DOHH2 (cell line): ENCODE results near the gene ACE2.

Experiments
- H3F3A ChIP-seq: fragments of 200-600 bp; sonication (generic), shearing (Covaris generic); 2 replicates; pipeline ENCODE4 v1.6.0; 2016; ENCODE audit warnings: antibody characterized with exemption, mild to moderate bottlenecking; ENCODE audit not compliant: control insufficient read depth, insufficient read depth
- H3K27ac ChIP-seq: fragments of 200-600 bp; sonication (generic); 2 replicates; pipeline ENCODE4 v1.5.1; 2014; ENCODE audit warnings: low read depth, mild to moderate bottlenecking, low read length, moderate library complexity
- H3K27me3 ChIP-seq: fragments of 200-600 bp; sonication (generic); 2 replicates; pipeline ENCODE4 v1.6.1; 2014; ENCODE audit warnings: mild to moderate bottlenecking, low read length, mixed read lengths; ENCODE audit not compliant: control insufficient read depth
- H3K36me3 ChIP-seq: fragments of 200-600 bp; sonication (generic); 2 replicates; pipeline ENCODE4 v1.6.1; 2014; ENCODE audit warnings: mild to moderate bottlenecking, low read length, moderate library complexity, mixed read lengths; ENCODE audit not compliant: control insufficient read depth
- H3K4me1 ChIP-seq: fragments of 200-600 bp; sonication (generic); 2 replicates; pipeline ENCODE4 v1.6.1; 2014; ENCODE audit warnings: mild to moderate bottlenecking, low read length, mixed read lengths; ENCODE audit not compliant: control insufficient read depth
- H3K4me2 ChIP-seq: fragments of 200-600 bp; sonication (generic); 2 replicates; pipeline ENCODE4 v1.6.0; 2014; ENCODE audit warnings: mild to moderate bottlenecking, low read length, moderate library complexity
- H3K4me3 ChIP-seq: fragments of 200-600 bp; sonication (generic); 2 replicates; pipeline ENCODE4 v1.5.1; 2014; ENCODE audit warnings: mild to moderate bottlenecking, low read length, mixed read lengths
- H3K79me2 ChIP-seq: fragments of 200-600 bp; sonication (generic); 2 replicates; pipeline ENCODE4 v1.6.1; 2014; ENCODE audit warnings: mild to moderate bottlenecking, low read length, mixed read lengths; ENCODE audit not compliant: control insufficient read depth
- H3K9me2 ChIP-seq: fragments of 200-600 bp; sonication (generic); replicated peaks from 2 replicates; pipeline ENCODE4 v1.6.1; 2014; ENCODE audit warnings: mild to moderate bottlenecking, low read length, mixed read lengths; ENCODE audit not compliant: control insufficient read depth
- H3K9me3 ChIP-seq: fragments of 200-600 bp; sonication (generic); 2 replicates; pipeline ENCODE4 v1.6.1; 2014; ENCODE audit warnings: antibody characterized with exemption, low read length, mixed read lengths; ENCODE audit not compliant: control insufficient read depth, insufficient read depth
- H4K20me1 ChIP-seq: fragments of 200-600 bp; sonication (generic); 2 replicates; pipeline ENCODE4 v1.6.0; 2014; ENCODE audit warnings: low read depth, mild to moderate bottlenecking, antibody characterized with exemption, low read length, moderate library complexity; ENCODE audit not compliant: control insufficient read depth, insufficient read depth
- CTCF ChIP-seq: fragments of 200-600 bp; sonication (generic); IDR thresholded peaks from one replicate; pipeline ENCODE4 v1.5.1; 2014; ENCODE audit warnings: antibody characterized with exemption, mild to moderate bottlenecking, low read depth, low read length; ENCODE audit not compliant: poor library complexity, severe bottlenecking
- EZH2phosphoT487 ChIP-seq: fragments of 200-600 bp; sonication (generic); IDR thresholded peaks from 2 replicates; pipeline ENCODE4 v1.6.1; 2017; ENCODE audit warnings: borderline replicate concordance, mild to moderate bottlenecking, antibody characterized with exemption, low read length, moderate library complexity, mixed read lengths

Gene ACE2

GRCh38 chrX:15617111-15617510 is 16.4 kb upstream of the ACE2 start:
- Histone ChIP-seq H3K79me2 (no peaks in the 10 kb centered on the region), H3K27me3 (no peaks in the 10 kb centered on the region), H3K9me3 (no peaks in the 10 kb centered on the region), H4K20me1 (no peaks in the 10 kb centered on the region), H3K4me1 (no peaks in the 10 kb centered on the region), H3K9me2 (no peaks in the 10 kb centered on the region), H3F3A (no peaks in the 10 kb centered on the region), H3K27ac (no peak overlapping the region), H3K4me3 (no peak overlapping the region), H3K36me3 (no peaks in the 10 kb centered on the region), H3K4me2 (no peak overlapping the region)
- no peak for TF ChIP-seq CTCF
- no peak for TF ChIP-seq EZH2phosphoT487

DNA sequence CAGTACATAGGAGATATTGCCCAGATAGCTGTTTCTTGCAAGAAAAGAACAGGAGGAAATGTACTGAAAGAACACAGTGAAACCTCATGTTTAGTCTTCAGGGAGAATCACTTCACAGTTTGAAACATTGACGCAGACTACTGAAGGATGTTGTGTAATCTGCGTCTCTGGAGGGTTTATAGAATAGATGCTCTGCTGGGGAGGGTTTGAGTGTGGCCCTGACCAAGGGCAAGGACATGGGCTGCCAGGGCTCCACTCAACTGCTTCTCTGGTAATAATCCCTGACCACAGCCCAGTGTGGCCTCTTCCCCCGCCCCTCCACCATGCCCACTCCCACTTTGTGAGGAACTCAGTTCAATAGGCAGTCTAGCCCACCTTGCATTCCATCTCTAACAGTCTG is 15.8 kb upstream of the ACE2 start:
- no peaks in the 10 kb centered on the region for H3F3A ChIP-seq

GRCh38 chrX:15607067-15607466 is 6.3 kb upstream of the ACE2 start:
- H3K27me3 ChIP-seq, result no peaks in the 10 kb centered on the region
- H3K4me1 ChIP-seq, result no peaks in the 10 kb centered on the region
- H3K9me2 ChIP-seq, result no peaks in the 10 kb centered on the region
- H3K36me3 ChIP-seq, result no peaks in the 10 kb centered on the region
- TF ChIP-seq EZH2phosphoT487, result no peak
- no peak for TF ChIP-seq CTCF
- H3K79me2 ChIP-seq, result no peaks in the 10 kb centered on the region
- no peak overlapping the region for H3K4me3 ChIP-seq
- H3K27ac ChIP-seq, result no peak overlapping the region
- no peak overlapping the region for H3K4me2 ChIP-seq
- H4K20me1 ChIP-seq, result no peaks in the 10 kb centered on the region
- no peaks in the 10 kb centered on the region for H3K9me3 ChIP-seq
- no peaks in the 10 kb centered on the region for H3F3A ChIP-seq

More for the DNA sequence above, 15.8 kb upstream of the ACE2 start:
- Histone ChIP-seq H3K4me2 (no peak overlapping the region), H3K4me3 (no peak overlapping the region), H3K27me3 (no peaks in the 10 kb centered on the region), H3K9me2 (no peaks in the 10 kb centered on the region), H3K36me3 (no peaks in the 10 kb centered on the region), H3K9me3 (no peaks in the 10 kb centered on the region), H3K4me1 (no peaks in the 10 kb centered on the region), H4K20me1 (no peaks in the 10 kb centered on the region), H3K27ac (no peak overlapping the region), H3K79me2 (no peaks in the 10 kb centered on the region)
- TF ChIP-seq EZH2phosphoT487, result no peak
- no peak for TF ChIP-seq CTCF

DNA sequence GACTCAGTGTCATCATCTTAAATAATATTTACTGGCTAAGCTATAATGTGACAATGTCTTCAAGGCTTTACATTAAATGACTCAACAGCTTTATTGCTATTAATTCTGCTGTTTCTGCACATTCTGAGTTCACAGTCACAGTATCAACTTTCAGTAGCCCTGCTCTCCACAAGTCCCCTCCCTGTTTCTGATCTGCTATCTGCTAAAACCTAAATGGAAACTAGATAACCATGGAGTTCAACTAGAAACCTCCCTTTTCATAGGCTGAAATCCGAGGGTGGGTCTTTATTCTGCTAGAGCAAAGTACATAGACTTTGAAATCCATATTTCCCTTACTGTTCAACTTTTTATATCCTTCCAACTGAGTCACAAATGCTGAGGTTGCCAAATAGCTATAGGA is 5.4 kb upstream of the ACE2 start:
- no peaks in the 10 kb centered on the region for H4K20me1 ChIP-seq
- H3K4me3 ChIP-seq, result no peak overlapping the region
- H3K79me2 ChIP-seq, result no peaks in the 10 kb centered on the region
- no peaks in the 10 kb centered on the region for H3K9me3 ChIP-seq
- no peak overlapping the region for H3K4me2 ChIP-seq
- H3K27me3 ChIP-seq, result no peaks in the 10 kb centered on the region
- H3K27ac ChIP-seq, result no peak overlapping the region
- TF ChIP-seq CTCF (no peak), EZH2phosphoT487 (no peak)
- no peaks in the 10 kb centered on the region for H3K36me3 ChIP-seq
- no peaks in the 10 kb centered on the region for H3K4me1 ChIP-seq
- no peaks in the 10 kb centered on the region for H3F3A ChIP-seq
- H3K9me2 ChIP-seq, result no peaks in the 10 kb centered on the region
